NCI-H524 (cell line): ENCODE results near the gene ZIC1.

ENCODE experiments used
- DNase-seq, 2 experiments: peaks; one replicate each; lab custom pipeline; 2025; lab: John Stamatoyannopoulos, UW

The ZIC1 gene

GRCh38 chr3:147410116-147410525 lies 956 bp downstream of the ZIC1 start:
- no peak for DNase-seq

- peak; percentile 64 to 65 for DNase-seq
Measured at GRCh38 chr3:147410526-147411237, 1.5 kb downstream of the ZIC1 start.

GRCh38 chr3:147411238-147411814 lies 2.2 kb downstream of the ZIC1 start:
- DNase-seq, result peak; percentile 26 to 69

GRCh38 chr3:147411815-147412241 lies 2.7 kb downstream of the ZIC1 start:
- peak in 1 of 2 experiments; percentile 54 for DNase-seq

GRCh38 chr3:147412261-147412916 lies 3.2 kb downstream of the ZIC1 start:
- no peak for DNase-seq

GRCh38 chr3:147412917-147413685 lies 3.9 kb downstream of the ZIC1 start:
- DNase-seq, result no peak

GRCh38 chr3:147413686-147414389 lies 4.7 kb downstream of the ZIC1 start:
- DNase-seq, result no peak

- no peak for DNase-seq
Measured at GRCh38 chr3:147414390-147415138, 5.4 kb downstream of the ZIC1 start.

GRCh38 chr3:147415286-147415685 lies 6.1 kb downstream of the ZIC1 start:
- DNase-seq, result no peak

GRCh38 chr3:147415874-147416273 lies 6.7 kb downstream of the ZIC1 start:
- no peak for DNase-seq

- no peak for DNase-seq
Measured at GRCh38 chr3:147416931-147417330, 7.8 kb downstream of the ZIC1 start.

- DNase-seq, result no peak
Measured at GRCh38 chr3:147417551-147418295, 8.6 kb downstream of the ZIC1 start.

GRCh38 chr3:147418371-147418781 lies 9.2 kb downstream of the ZIC1 start:
- no peak for DNase-seq

GRCh38 chr3:147418808-147419701 lies 9.9 kb downstream of the ZIC1 start:
- DNase-seq, result peak in 1 of 2 experiments; percentile 44

GRCh38 chr3:147419781-147420224 lies 10.6 kb downstream of the ZIC1 start:
- no peak for DNase-seq

GRCh38 chr3:147420353-147421183 lies 11.4 kb downstream of the ZIC1 start:
- no peak for DNase-seq

GRCh38 chr3:147421184-147421912 lies 12.2 kb downstream of the ZIC1 start:
- DNase-seq, result peak; percentile 41 to 79

GRCh38 chr3:147422196-147422595 lies 13.0 kb downstream of the ZIC1 start:
- DNase-seq, result no peak
